Activated CD8-positive, alpha-beta memory T cell treated with anti-CD3 and anti-CD28 coated beads, Interleukin-2, amount 50 U/mL, for 1 hour (primary cell): ENCODE data around the gene MRPL23.

ENCODE experiments used
- DNase-seq: peaks from one replicate; pipeline ENCODE4 v3.0.0-alpha.2; 2020; ENCODE audit errors: extremely low read depth

Gene MRPL23

GRCh38 chr11:1953489-1954266 lies 6.5 kb downstream of the MRPL23 start:
- no peak for DNase-seq

GRCh38 chr11:1958367-1958766 lies 11.2 kb downstream of the MRPL23 start:
- no peak for DNase-seq

DNA sequence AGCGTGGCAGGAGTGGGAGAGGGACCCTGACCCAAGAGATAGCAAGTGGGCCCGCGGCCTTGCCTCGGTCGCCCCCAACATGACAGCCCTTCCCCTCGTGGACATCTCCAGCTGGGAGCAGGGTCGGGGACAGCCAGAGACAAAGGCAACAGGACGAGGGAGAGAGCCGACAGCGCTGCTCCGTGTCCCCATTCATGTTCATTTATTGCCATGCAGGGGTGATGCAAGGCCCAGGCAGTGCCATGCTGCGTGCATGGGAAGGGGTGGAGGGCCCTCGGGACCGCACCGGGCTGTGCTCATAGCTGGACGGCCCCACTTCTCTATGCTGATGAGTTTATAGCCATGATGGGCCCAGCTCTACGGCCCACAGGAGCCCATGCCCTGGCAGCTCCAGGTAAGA lies 12.7 kb downstream of the MRPL23 start:
- no peak for DNase-seq

- no peak for DNase-seq
These were observed 16.7 kb downstream of the MRPL23 start for GRCh38 chr11:1963864-1964263.

GRCh38 chr11:1964348-1964747 lies 17.2 kb downstream of the MRPL23 start:
- DNase-seq = no peak

- DNase-seq = no peak
These were observed 17.8 kb downstream of the MRPL23 start for GRCh38 chr11:1964955-1965354.

DNA sequence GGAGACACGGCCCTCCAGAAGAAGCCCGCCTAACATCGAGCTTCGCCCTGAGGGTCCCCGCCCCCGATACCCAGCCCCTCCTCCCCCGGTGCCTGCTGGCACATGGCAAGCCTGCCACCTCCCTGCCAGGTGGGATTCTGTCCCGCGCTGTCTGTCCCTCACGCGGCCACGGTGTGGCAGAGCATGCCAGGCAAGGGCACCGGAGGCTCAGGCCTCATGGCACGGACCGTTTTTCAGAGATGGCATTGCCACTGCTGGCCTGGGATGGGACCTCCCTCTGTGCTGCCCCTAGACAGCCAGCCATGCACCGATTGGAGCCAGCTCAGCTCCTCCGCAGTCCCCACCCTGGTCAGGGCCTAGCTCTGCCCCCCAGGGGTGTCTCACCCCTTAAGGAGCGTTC lies 19.4 kb downstream of the MRPL23 start:
- no peak for DNase-seq

DNA sequence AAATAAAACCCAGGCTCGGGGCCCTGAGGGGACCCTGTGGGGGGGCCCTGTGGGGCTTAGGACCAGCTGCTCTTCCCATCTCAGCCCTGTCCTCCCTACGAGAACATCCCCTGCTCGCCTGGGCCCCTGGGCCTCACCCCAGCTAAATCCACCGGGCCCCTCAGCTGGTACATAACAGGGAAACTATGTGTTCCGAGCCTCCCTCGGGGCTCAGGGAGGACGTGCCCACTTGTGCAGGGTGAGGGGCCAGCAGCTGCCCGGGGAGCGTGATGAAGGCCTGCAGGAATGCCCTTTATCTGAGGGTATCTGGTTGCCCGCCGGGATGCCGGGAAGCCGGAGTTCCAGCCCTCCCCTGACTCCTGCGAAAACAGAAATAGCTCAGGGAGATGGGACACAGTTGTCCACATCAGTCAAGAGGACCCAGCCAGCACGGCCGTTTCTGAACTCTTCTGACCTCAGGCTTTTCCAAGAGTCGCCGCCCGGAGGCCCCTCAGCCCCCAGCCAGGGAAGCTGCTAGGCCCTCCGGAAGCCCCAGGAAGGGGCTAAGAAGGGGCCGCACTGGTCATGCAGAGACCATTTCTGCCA lies 20.6 kb downstream of the MRPL23 start:
- DNase-seq = no peak

DNA sequence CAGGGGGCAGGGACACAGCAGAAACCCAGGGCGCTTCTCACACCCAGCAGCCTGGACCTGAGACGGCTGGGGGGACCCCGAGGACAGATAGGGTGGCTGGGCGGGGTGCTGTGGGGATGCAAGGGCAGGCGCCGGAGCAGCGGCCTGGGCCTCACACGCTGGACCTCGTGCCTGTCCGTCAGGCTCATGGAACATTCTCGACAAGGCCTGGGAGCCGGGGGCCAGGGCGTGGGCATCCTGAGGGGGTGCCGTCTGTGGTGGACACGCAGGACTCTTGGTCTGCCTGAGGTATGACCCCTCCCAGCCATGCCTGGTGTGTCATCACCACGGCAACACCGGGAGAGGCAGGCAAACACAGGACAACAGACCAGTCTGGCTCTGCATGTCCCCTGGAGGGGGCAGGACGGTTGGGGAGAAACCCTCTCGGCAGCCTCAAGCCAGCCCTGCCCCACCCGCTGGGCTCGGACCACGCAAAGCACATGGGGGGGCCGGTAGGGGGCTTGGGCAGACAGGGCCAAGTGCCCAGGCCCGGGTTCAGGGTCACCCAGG lies 21.4 kb downstream of the MRPL23 start:
- DNase-seq = no peak

- no peak for DNase-seq
These were observed 21.9 kb downstream of the MRPL23 start for GRCh38 chr11:1969035-1969434.

- DNase-seq = no peak
These were observed 22.6 kb downstream of the MRPL23 start for GRCh38 chr11:1969776-1970175.

DNA sequence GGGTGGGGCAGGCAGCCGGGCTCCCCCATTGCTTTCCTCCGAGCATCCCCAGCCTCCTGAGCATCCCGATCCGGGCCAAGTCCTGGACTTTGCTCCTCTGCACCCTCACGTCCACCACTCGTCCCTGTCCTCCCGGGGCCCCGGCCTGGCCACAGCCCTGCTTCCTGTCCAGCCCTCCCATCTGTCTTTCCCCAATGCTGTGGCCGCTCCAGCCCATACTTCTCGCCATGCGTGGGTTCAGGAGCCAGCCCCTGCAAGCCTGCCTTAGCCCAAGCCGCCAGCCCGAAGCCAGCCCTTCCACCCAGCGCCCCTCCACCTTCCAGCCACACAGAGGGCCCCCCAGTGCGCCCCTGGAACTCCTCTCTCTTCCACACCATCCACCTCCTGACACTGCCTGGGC lies 23.8 kb downstream of the MRPL23 start:
- no peak for DNase-seq

GRCh38 chr11:1975185-1975584 lies 28.1 kb downstream of the MRPL23 start:
- DNase-seq = no peak

DNA sequence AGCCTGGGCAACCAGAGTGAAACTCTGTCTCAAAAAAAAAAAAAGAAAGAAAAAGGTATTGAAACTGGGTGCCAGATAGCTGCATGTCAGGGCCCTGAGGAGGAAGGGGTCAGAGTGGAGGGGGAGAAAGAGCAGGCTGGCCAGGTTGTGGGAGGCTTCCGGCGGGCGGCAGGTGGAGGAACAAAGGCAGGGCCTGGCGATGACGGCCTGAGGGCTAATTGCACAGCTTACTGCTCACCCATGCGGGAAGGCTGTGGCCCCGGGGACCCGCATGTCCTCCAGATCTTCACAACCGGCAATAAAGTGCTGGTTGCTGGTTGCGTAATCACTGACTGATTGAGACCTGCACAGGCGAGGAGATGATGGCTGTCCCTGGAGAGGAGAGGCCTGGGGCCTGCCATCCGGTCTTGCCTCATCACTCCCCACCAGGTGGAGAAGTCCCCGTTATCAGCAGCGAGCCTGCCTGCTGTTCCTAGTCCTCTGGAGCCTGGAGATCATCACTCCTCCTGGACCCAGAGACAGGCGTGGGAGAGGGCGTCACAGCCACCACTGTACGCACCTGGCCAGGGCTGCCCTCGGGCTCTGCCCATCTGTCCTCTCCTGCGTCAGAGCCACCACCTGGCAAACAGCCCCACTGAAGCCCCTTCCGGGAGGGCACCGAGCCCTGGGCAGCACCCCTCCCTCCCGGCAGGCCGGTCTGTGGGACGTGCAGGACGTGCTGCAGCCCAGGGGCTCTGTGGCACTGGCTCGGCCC lies 31.8 kb downstream of the MRPL23 start:
- DNase-seq = no peak

DNA sequence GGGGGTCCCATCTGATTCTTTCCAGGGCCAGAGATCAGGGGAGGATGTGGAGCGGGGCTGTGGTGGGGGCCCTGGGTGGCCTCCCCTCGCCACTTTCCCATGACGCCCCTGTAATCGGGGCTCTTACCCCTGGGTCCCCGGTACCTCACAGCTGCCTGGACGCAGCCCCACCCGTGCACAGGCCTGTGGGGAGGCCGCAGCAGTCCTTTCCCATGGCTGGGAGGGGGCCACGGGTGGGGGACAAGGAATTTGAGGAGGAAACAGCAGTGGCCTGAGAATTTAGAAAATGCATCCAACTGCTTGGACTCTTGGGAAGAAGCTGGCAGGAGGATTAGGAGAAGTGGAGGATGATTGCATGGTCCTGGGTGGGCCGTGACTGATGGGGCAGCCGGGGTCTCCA lies 32.5 kb downstream of the MRPL23 start:
- DNase-seq = no peak

DNA sequence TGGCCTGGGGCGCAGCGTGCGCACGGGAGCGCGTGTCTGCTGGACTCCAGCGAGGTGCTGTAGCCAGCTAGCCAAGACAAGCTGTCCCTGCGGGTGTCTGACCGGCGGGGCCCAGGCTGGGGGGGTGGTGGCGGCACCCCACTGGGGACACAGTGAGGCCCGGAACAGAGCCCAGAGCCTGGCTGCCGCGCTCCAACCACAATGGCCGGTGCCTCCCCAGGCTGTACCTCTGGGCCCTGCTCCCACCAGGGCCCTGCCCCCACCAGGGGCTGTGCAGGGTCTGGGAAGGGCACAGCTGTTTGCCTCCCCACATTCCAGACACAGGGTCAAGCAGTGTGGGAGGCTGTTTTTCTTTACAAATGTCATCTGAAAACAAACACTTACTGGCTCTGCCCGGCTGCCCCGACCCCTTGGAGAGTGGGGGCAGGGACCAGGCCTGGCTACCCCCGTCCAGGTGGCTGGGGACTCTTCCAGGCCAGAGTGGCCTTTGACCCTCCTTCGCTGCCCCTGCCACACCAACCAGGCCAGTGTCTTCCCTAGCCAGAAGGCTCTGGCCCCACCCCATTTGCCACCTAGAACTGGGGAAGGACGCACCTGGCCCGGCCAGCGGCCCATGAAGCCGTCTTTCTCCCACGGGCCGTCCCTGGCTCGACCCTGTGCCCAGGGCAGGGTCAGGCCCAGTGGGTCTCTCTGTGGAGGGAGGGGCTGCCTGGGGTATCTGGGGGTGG lies 35.9 kb downstream of the MRPL23 start:
- no peak for DNase-seq

- no peak for DNase-seq
These were observed 36.4 kb downstream of the MRPL23 start for GRCh38 chr11:1983601-1983961.

- no peak for DNase-seq
These were observed 39.9 kb downstream of the MRPL23 start for GRCh38 chr11:1987024-1987423.

DNA sequence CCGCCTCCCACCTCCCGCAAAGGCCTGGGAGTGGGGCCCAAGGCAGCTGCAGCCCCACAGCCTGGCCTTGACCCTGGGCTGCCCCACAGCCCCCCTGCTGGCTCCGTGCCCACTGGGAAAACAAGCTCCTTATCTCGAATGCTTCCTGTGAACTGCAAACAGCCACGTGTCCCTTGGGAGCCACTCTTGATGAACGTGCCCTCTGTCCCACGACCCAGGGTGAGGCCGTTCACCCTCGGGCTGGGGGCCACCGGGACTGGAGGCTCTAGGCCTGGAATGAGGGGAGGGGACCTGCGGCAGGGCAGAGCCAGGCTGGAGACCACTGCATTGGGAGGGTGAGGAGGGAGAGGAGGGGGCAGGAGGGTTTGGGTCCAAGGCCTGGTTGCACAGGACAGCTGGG lies 41.0 kb downstream of the MRPL23 start:
- no peak for DNase-seq

- no peak for DNase-seq
These were observed 41.7 kb downstream of the MRPL23 start for GRCh38 chr11:1988667-1989317.

- DNase-seq = no peak
These were observed 42.8 kb downstream of the MRPL23 start for GRCh38 chr11:1989953-1990352.
